NCI-H1105 (cell line): ENCODE results near the gene RGS12.
A peak's percentile ranks its signal among the peaks of the same experiment; 100 is the strongest.

ENCODE experiments used
- DNase-seq: peaks from one replicate; lab custom pipeline; 2025; lab: John Stamatoyannopoulos, UW

The RGS12 gene

DNA sequence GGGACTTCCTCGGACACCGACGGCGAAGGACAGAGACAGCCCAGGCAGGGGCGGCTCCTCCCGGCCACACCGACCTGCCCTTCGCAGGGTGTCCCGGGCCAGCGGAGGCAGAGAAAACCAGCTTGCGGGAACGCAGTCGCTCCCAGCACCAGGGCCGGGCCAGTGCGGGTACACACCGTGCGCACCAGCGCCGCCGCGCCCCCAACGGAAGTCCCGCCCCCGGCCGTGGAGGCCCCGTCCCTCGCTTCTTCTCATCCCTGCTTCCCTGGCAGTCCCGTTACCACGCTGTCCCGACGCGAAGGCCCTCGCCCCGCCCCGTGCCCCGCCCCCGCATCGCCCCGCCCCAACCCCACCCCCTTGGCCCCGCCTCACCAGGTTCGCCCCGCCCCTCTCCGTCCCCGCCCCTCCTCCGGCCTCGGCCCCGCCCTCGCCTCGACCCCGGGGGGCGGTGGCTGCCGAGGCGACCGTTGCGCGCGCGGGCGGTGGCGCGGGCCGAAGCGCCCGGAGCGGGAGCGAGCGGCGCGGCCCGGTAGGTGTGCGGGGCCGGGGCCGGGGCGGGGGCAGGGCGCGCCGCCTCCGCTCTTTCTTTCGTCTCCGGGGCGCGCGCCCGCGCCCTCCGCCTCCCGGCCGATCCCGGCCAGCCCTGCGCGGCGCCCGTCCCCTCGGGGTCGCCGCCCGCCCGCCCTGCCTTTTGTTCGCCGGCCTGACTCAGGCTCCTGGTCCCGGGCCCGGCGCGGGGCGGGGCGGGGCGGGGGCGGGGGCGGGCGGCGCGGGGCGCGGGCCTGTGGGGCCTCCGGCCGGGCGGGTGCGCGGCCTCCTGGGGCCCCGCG lies at the start of gene RGS12:
RGS12 (plus strand) TSS at position 451 of the 830 bp plus-strand sequence. CDS start 23,150 bp downstream, outside the sequence.
- peak; percentile 85 for DNase-seq

GRCh38 chr4:3243136-3243780 lies 49.6 kb upstream of the RGS12 start:
- DNase-seq, result no peak

DNA sequence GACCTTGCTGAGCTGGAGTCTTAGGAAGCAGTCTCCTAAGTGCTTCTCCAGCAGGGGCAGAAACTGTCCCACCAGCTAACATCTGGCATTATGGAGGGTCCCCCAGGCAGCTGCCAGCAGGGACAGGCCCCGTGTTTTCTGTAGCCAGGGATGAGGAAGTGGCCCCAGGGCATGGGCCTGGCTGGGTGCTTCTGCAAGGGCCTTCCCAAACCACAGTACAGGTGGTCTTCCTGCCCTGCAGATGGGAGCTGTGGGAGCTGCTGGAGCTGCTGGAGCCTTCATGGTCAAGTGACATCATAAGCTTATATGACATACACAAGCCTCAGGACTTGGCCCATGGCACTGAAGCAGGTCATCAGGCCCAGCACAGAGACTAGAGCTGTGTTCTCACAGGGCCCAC lies 48.8 kb upstream of the RGS12 start:
- no peak for DNase-seq

DNA sequence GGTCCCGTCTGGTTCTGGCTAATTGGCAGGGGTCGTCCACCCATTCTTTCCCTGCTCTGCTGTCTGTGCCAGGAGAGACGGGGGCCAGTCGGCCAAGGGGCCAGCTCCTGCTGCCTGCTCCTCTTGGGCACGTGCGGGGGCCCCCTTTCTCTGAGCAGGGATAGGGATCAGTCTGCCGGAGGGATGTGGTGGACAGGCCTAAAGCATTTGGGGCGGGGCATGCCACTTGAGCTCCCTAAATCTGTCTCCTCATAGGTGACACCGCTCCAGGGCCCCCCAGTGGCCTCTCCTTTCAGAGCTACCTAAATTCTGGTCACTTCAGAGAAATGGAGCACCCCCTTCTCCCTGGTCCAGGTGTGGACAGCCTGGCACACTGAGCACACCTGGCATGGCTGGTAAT lies 48.1 kb upstream of the RGS12 start:
- no peak for DNase-seq

DNA sequence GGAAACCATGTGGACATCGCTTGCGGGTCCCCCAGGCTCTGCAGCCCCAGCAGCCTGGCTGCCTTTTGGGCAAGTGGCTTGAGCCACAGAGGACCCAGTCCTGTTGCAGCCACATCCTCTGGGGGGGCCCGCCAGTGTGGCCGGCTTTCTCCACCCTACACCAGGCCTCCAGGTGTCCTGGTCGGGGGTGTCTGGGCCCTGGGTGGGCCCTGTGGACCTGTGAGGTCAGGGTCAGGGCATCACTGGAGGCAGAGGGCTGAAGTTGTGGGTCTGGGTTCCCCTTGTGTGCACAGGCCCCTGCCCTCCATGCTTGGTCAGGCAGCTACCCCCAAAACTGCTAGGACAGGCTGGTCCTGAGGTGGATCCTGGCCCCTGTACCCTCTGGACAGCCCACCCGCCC lies 47.1 kb upstream of the RGS12 start:
- no peak for DNase-seq

GRCh38 chr4:3246458-3247398 lies 46.1 kb upstream of the RGS12 start:
- DNase-seq, result no peak

DNA sequence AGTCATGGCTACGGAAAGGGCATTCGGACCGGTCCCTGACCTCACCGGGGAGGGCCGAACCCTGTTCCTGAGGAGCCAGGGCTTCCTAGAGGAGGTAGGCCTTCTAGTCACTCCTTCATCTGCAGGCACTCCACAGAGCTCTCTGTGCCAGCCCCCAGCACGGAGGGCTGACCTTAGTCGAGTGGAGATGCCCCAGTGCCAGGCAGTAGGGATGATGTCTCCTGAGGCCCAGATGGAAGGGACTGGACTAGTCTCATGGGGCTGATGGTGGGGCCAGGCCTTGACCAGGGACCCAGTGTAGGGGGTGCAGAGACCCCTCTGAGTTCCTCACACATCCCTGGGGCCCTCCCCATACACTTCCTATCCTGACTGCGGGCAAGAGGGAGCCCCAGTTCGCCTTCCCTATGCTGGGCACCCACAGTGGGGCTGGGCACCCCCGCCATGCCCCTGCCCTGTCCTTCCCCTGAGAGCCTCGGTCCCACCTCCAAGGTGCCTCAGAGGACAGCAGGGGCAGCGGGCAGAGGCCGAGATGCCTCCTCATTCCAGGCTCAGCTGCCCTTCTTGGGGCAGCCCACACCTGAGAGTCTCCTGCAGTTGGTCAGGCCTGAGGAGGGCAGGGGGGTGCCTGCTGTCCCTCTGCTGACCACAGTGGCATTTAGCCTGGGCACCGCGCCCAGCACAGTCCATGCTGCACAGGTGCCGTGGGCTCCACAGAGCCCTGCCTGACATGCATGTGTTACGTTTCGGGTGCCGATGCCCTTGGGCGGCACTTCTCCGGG lies 45.2 kb upstream of the RGS12 start:
- no peak for DNase-seq

GRCh38 chr4:3248178-3248480 lies 44.7 kb upstream of the RGS12 start:
- DNase-seq, result no peak

GRCh38 chr4:3248811-3249661 lies 43.8 kb upstream of the RGS12 start, which contains the start of gene MSANTD1:
MSANTD1 (plus strand) TSS chr4:3249159; CDS start chr4:3249223, 64 bp downstream.
- no peak for DNase-seq

- no peak for DNase-seq
These were observed 42.9 kb upstream of the RGS12 start for GRCh38 chr4:3249711-3250437.

DNA sequence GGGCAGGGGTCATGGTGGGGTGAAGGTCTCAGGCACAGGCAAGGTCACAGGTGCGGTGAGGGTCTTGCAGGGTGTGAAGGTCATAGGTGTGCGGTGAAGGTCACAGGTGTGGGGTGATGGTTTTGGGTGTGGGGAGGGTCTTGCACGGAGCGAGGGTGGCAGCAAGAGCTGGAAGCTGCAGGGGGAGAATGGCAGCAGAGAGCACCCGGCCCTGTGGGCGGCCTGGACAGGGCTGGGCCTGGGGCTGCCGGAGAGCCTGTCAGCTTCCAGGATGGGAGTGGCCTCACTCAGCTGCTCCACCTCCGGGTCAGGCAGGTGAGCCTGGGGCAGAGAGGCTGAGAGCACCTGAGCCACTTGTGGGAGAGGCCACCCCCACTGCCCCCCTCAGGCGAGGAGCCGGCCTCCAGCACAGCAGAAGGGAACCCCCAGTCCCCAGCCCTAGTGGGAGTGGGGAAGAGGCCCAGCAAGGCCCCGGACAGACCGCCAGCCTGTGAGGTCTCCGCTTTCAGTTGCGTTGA lies 42.3 kb upstream of the RGS12 start:
- DNase-seq, result no peak

DNA sequence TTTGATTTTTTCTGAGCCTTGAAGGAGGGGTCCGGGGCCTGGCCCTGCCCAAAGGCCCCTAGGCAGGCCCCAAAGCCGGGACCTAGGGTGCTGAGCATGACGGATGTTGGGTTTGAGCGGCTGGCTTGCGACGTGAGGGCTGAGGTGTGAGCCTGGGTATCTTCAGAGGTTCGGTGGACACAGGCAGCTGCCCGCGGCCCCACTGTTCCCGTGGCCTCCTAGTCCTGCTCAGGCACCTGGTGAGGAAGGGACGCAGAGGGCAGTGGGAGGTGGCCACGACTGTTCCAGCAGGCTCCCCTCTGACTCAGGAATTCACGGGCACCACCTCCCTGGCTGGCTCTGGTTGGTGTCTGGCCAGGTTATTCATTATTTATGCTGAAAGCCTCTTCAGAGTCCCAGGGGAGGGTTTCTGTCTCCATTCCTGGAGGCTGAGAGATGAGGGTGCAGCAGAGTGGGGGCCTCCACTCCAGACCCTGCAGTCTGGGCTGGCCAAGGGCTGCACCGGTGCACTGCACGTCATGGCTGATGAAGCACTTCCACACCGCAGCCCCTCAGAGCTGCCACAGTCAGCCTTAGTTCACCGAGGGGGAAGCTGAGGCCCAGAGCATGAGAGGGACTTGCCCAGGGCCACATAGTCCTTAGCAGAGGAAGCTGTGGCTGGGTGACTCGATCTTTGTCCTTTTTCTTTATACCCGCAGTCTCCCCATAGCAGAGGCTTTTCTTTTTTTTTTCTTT lies 41.7 kb upstream of the RGS12 start:
- no peak for DNase-seq

DNA sequence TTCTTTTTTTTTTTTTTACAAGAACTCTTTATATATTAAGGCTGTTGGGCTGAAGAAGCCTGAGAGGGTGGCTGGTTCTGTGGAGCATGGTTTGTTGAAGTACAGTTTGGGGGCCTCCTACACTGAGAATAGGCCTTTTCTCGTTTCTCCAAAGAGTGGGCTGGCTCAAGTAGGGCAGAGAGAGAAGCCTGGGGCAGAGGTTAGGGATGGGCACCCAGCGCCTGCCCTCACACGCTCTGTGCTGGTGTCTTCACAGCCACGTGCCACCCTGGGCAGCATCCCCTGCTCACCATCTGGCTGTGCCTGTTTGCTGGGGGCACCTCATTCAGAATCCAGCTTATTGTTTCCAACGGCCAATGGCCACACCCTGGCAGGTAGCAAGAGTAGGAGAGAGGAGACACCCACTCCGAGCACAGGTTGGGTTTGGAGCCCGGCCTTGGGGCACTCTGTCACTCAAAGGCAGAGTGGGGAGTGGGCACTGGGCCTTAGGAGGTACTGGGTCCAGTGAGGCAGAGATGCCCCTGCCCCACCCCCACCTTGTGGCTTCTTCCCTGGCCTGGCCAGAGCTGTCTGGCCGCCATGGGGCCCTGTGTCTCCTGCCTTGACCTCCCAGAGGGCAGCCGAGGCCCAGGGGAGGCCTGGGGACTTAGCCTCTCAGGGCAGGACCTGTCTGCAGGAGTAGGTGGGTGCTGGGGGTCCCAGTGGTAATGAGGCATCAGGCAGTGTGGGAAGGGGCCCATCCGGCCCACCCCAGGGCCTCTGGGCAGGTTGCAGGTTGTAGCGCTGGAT lies 40.9 kb upstream of the RGS12 start:
- no peak for DNase-seq

- DNase-seq, result no peak
These were observed 40.4 kb upstream of the RGS12 start for GRCh38 chr4:3252480-3252828.

GRCh38 chr4:3252831-3253641 lies 39.8 kb upstream of the RGS12 start:
- DNase-seq, result no peak

DNA sequence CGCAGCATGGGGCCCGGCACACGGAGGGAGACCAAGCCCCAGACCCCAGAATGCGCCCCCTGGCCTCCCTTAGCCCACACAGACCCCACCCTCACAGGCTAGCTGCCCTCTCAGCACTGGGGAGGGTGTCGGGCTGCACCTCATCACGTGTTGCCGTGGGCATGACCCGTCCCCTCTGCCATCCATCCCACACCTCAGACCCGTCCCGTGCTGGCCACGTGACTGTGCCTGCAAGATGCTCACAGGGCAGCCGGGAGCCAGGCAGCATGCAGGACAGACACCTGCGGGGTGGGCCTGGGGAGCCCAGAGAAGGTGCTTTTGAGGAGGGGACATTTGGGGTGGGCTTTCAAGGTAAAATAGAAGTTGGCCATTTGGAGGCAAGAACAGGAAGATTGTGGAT lies 39.0 kb upstream of the RGS12 start:
- no peak for DNase-seq

DNA sequence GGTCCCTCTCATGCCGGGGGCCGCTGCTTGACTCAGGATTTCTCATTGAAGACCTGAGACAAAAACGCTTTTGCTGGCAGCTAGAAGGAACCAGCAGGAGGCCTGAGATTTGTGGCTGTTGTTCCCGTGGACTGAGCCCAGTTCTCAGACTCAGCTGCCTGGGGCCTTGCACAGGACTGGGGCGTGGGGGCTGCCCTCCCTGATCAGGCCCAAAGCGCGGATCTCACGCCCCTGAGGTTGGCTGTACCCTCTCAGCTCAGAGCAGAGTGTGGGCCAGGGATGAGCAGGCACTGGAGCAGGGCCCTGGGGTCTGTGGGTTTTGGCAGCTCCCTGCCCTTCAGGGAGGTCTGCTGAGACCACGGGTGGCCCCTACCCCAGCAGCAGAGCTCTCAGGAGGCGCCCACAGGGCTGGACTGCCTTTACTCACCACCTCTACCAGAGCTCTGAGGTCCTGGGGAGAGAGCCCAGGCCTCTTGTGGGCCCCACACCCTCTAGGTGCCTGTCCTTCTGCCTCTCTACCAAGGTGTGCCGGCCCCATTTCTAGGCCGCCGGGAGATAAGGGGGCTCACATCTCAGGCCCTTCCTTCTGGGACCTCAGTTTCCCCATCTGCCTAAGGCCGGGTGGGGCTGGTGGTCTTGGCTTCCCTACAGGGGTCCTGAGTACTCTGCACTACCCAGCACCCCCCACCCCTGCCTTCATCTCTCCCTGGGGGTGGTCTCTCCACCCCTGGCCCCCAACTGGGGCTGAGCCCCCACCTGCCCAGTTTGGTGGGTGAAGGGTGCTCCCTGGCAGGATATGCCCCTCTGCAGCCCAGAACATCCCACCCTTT lies 38.3 kb upstream of the RGS12 start:
- DNase-seq, result no peak
